ENCODE data around the gene NT5C1B. TPM values are rescaled to one million over a fixed set of nuclear protein-coding genes. Genes with fewer than 3 reads are reported as not detected.

The NT5C1B gene
- total and polyA plus RNA-seq, 2 experiments from 2014 or later, result not detected

DNA sequence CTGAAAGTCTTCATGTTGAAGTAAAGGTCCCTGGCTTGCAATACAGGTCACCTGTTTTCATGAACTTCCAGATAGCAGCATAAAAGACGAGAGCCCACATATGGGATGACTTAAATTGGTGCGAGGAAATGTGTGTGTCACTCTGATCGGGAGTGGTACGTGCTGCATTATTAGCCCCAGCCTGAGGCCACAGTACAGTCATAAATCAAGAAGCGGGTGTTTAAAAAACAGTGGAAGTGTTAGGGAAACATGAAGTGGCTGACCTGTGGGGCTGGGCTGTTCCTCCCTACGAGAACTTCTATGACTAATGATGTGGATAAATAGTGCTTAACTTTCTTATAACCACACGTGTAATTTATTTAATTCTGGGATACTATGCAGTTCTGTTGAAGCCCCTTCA lies 53.3 kb downstream of the NT5C1B start (continued):
- TF ChIP-seq, protein P1, sequence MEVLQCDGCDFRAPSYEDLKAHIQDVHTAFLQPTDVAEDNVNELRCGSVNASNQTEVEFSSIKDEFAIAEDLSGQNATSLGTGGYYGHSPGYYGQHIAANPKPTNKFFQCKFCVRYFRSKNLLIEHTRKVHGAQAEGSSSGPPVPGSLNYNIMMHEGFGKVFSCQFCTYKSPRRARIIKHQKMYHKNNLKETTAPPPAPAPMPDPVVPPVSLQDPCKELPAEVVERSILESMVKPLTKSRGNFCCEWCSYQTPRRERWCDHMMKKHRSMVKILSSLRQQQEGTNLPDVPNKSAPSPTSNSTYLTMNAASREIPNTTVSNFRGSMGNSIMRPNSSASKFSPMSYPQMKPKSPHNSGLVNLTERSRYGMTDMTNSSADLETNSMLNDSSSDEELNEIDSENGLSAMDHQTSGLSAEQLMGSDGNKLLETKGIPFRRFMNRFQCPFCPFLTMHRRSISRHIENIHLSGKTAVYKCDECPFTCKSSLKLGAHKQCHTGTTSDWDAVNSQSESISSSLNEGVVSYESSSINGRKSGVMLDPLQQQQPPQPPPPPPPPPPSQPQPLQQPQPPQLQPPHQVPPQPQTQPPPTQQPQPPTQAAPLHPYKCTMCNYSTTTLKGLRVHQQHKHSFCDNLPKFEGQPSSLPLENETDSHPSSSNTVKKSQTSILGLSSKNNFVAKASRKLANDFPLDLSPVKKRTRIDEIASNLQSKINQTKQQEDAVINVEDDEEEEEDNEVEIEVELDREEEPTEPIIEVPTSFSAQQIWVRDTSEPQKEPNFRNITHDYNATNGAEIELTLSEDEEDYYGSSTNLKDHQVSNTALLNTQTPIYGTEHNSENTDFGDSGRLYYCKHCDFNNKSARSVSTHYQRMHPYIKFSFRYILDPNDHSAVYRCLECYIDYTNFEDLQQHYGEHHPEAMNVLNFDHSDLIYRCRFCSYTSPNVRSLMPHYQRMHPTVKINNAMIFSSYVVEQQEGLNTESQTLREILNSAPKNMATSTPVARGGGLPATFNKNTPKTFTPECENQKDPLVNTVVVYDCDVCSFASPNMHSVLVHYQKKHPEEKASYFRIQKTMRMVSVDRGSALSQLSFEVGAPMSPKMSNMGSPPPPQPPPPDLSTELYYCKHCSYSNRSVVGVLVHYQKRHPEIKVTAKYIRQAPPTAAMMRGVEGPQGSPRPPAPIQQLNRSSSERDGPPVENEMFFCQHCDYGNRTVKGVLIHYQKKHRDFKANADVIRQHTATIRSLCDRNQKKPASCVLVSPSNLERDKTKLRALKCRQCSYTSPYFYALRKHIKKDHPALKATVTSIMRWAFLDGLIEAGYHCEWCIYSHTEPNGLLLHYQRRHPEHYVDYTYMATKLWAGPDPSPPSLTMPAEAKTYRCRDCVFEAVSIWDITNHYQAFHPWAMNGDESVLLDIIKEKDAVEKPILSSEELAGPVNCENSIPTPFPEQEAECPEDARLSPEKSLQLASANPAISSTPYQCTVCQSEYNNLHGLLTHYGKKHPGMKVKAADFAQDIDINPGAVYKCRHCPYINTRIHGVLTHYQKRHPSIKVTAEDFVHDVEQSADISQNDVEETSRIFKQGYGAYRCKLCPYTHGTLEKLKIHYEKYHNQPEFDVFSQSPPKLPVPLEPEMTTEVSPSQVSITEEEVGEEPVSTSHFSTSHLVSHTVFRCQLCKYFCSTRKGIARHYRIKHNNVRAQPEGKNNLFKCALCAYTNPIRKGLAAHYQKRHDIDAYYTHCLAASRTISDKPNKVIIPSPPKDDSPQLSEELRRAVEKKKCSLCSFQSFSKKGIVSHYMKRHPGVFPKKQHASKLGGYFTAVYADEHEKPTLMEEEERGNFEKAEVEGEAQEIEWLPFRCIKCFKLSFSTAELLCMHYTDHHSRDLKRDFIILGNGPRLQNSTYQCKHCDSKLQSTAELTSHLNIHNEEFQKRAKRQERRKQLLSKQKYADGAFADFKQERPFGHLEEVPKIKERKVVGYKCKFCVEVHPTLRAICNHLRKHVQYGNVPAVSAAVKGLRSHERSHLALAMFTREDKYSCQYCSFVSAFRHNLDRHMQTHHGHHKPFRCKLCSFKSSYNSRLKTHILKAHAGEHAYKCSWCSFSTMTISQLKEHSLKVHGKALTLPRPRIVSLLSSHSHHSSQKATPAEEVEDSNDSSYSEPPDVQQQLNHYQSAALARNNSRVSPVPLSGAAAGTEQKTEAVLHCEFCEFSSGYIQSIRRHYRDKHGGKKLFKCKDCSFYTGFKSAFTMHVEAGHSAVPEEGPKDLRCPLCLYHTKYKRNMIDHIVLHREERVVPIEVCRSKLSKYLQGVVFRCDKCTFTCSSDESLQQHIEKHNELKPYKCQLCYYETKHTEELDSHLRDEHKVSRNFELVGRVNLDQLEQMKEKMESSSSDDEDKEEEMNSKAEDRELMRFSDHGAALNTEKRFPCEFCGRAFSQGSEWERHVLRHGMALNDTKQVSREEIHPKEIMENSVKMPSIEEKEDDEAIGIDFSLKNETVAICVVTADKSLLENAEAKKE (CRISPR knock-in tag; IDR thresholded peaks at IDR 0.05), result no peak
- no peak for TF ChIP-seq ZNF114 (CRISPR knock-in tag; IDR thresholded peaks at IDR 0.05)

DNA sequence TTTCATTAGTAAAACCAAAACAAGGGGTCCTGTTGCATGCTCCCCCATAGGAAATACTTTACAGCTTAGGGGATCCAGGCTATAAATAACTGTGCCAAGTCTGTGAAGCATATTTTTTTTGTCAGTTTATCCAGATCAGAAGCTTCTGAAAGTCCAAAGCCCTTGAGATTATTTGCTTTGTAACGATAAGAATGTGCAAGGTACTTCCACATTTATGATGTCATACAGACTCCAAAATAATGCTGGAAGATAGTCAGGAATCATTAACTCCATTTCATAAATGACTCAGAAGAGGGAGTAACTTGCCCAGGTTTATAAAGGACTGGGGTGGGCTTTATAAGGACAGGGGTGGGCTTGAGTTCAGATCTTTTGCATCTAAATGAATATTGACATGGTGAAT lies 58.2 kb downstream of the NT5C1B start:
- no peak for DNase-seq (ENCODE audit: low spot score)
- H3K4me3 Mint-ChIP-seq, result no peak overlapping the region
- H3K36me3 Mint-ChIP-seq (ENCODE audit: low read depth), result no peaks in the 10 kb centered on the region
- ATAC-seq, result no peak
- H2AFZ ChIP-seq, result no peak overlapping the region
- no peak overlapping the region for H3K4me3 ChIP-seq
- no peaks in the 10 kb centered on the region for H3K9me3 Mint-ChIP-seq
- no peaks in the 10 kb centered on the region; the same call in 2 of the 3 replicates for H3K4me1 Mint-ChIP-seq
- H3K27me3 ChIP-seq (ENCODE audit: insufficient read depth), result no peaks in the 10 kb centered on the region
- H3K36me3 ChIP-seq (ENCODE audit: insufficient read depth), result no peaks in the 10 kb centered on the region
- no peak overlapping the region for H3K4me2 ChIP-seq
- H3K79me2 ChIP-seq (replicated peaks; ENCODE audit: insufficient read depth), result no peaks in the 10 kb centered on the region
- no peaks in the 10 kb centered on the region for H3K27me3 Mint-ChIP-seq (ENCODE audit: insufficient read depth, low read depth, poor library complexity)
- H3K27ac Mint-ChIP-seq, result no peak overlapping the region
- H3F3A ChIP-seq (replicated peaks; ENCODE audit: low read depth), result no peaks in the 10 kb centered on the region
- H3K9me2 ChIP-seq (ENCODE audit: insufficient read depth), result no peaks in the 10 kb centered on the region
- TF ChIP-seq, protein P1 (CRISPR knock-in tag; IDR thresholded peaks at IDR 0.05), result no peak
- TF ChIP-seq CREB1 (CRISPR knock-in tag; IDR thresholded peaks at IDR 0.05; ENCODE audit: low read depth), result no peak
- no peak overlapping the region for H3K27ac ChIP-seq (ENCODE audit: low read depth)
- H3K4me1 ChIP-seq (ENCODE audit: insufficient read depth), result no peaks in the 10 kb centered on the region
- no peaks in the 10 kb centered on the region for H4K20me1 ChIP-seq (replicated peaks; ENCODE audit: insufficient read depth)
